ENCODE measurements around the gene LTBP1.
"Not testable (repeated sequence)": the region's sequence is repeated elsewhere in the genome, so short reads cannot be mapped to it uniquely, and the experiment has no call there.

LTBP1 gene

GRCh38 chr2:33433279-33434235 is 486.8 kb downstream of the LTBP1 start:
- intact Hi-C loops (cut with micrococcal nuclease), result no loop called here
- no peaks in the 10 kb centered on the region for H3K36me3 Mint-ChIP-seq (ENCODE audit: low read depth)
- H3K27ac Mint-ChIP-seq, result no peak overlapping the region
- no peaks in the 10 kb centered on the region for H3K4me1 Mint-ChIP-seq (ENCODE audit: low read depth)
- no peak overlapping the region for H3K4me3 Mint-ChIP-seq
- H3K9me3 Mint-ChIP-seq, result no peaks in the 10 kb centered on the region
- peaks cover 2% of the 10 kb centered on the region for H3K27me3 Mint-ChIP-seq

GRCh38 chr2:33435518-33435917 is 488.8 kb downstream of the LTBP1 start:
- no peaks in the 10 kb centered on the region for H3K4me1 Mint-ChIP-seq (ENCODE audit: low read depth)
- H3K4me3 Mint-ChIP-seq, result no peak overlapping the region
- no peaks in the 10 kb centered on the region for H3K9me3 Mint-ChIP-seq
- H3K27me3 Mint-ChIP-seq, result peaks cover 2% of the 10 kb centered on the region
- no peaks in the 10 kb centered on the region for H3K36me3 Mint-ChIP-seq (ENCODE audit: low read depth)
- H3K27ac Mint-ChIP-seq, result no peak overlapping the region
- intact Hi-C loops (cut with micrococcal nuclease), result no loop called here

- no peaks in the 10 kb centered on the region for H3K4me1 Mint-ChIP-seq (ENCODE audit: low read depth)
- peaks cover 2% of the 10 kb centered on the region for H3K27me3 Mint-ChIP-seq
- intact Hi-C loops (cut with micrococcal nuclease), result no loop called here
- no peaks in the 10 kb centered on the region for H3K9me3 Mint-ChIP-seq
- no peak overlapping the region for H3K4me3 Mint-ChIP-seq
- no peaks in the 10 kb centered on the region for H3K36me3 Mint-ChIP-seq (ENCODE audit: low read depth)
- H3K27ac Mint-ChIP-seq, result no peak overlapping the region
These were observed 489.3 kb downstream of the LTBP1 start for GRCh38 chr2:33436083-33436482.

GRCh38 chr2:33437297-33437696 is 490.5 kb downstream of the LTBP1 start:
- no peak overlapping the region for H3K4me3 Mint-ChIP-seq
- H3K9me3 Mint-ChIP-seq, result no peaks in the 10 kb centered on the region
- H3K4me1 Mint-ChIP-seq (ENCODE audit: low read depth), result no peaks in the 10 kb centered on the region
- no peaks in the 10 kb centered on the region for H3K36me3 Mint-ChIP-seq (ENCODE audit: low read depth)
- no peaks in the 10 kb centered on the region for H3K27me3 Mint-ChIP-seq
- intact Hi-C loops (cut with micrococcal nuclease), result no loop called here
- no peak overlapping the region for H3K27ac Mint-ChIP-seq

- H3K36me3 Mint-ChIP-seq (ENCODE audit: low read depth), result no peaks in the 10 kb centered on the region
- intact Hi-C loops (cut with micrococcal nuclease), result no loop called here
- H3K27me3 Mint-ChIP-seq, result no peaks in the 10 kb centered on the region
- H3K4me1 Mint-ChIP-seq (ENCODE audit: low read depth), result no peaks in the 10 kb centered on the region
- no peak overlapping the region for H3K27ac Mint-ChIP-seq
- no peak overlapping the region for H3K4me3 Mint-ChIP-seq
- no peaks in the 10 kb centered on the region for H3K9me3 Mint-ChIP-seq
These were observed 491.1 kb downstream of the LTBP1 start for GRCh38 chr2:33437815-33438214.

- no peak overlapping the region for H3K27ac Mint-ChIP-seq
These were observed 494.6 kb downstream of the LTBP1 start for GRCh38 chr2:33441235-33441810.

GRCh38 chr2:33442052-33442451 is 495.3 kb downstream of the LTBP1 start:
- H3K36me3 Mint-ChIP-seq (ENCODE audit: low read depth); H3K27me3 Mint-ChIP-seq; H3K4me1 Mint-ChIP-seq (ENCODE audit: low read depth): not testable (repeated sequence)

More at GRCh38 chr2:33441235-33441810, 494.6 kb downstream of the LTBP1 start:
- Mint-ChIP-seq H3K36me3 (ENCODE audit: low read depth) (no peaks in the 10 kb centered on the region), H3K4me1 (ENCODE audit: low read depth) (no peaks in the 10 kb centered on the region), H3K9me3 (no peaks in the 10 kb centered on the region), H3K27me3 (no peaks in the 10 kb centered on the region), H3K4me3 (no peak overlapping the region)
- intact Hi-C loops (cut with micrococcal nuclease), result no loop called here

GRCh38 chr2:33442528-33443079 is 495.9 kb downstream of the LTBP1 start:
- H3K36me3 Mint-ChIP-seq (ENCODE audit: low read depth), result no peaks in the 10 kb centered on the region
- intact Hi-C loops (cut with micrococcal nuclease), result no loop called here
- no peak overlapping the region for H3K27ac Mint-ChIP-seq
- peaks cover 2% of the 10 kb centered on the region for H3K4me1 Mint-ChIP-seq (ENCODE audit: low read depth)
- H3K9me3 Mint-ChIP-seq, result no peaks in the 10 kb centered on the region
- H3K4me3 Mint-ChIP-seq, result no peak overlapping the region
- no peaks in the 10 kb centered on the region for H3K27me3 Mint-ChIP-seq

More at GRCh38 chr2:33442052-33442451, 495.3 kb downstream of the LTBP1 start:
- intact Hi-C loops (cut with micrococcal nuclease); H3K9me3 Mint-ChIP-seq; H3K4me3 Mint-ChIP-seq; H3K27ac Mint-ChIP-seq: not testable (repeated sequence)

GRCh38 chr2:33443274-33443829 is 496.6 kb downstream of the LTBP1 start:
- Mint-ChIP-seq H3K9me3 (no peaks in the 10 kb centered on the region), H3K36me3 (ENCODE audit: low read depth) (no peaks in the 10 kb centered on the region), H3K27me3 (no peaks in the 10 kb centered on the region), H3K27ac (no peak overlapping the region), H3K4me3 (no peak overlapping the region), H3K4me1 (ENCODE audit: low read depth) (peaks cover 10% of the 10 kb centered on the region)
- intact Hi-C loops (cut with micrococcal nuclease), result no loop called here

GRCh38 chr2:33444967-33445366 is 498.2 kb downstream of the LTBP1 start:
- H3K27ac Mint-ChIP-seq, result no peak overlapping the region
- H3K27me3 Mint-ChIP-seq, result no peaks in the 10 kb centered on the region
- H3K4me3 Mint-ChIP-seq, result no peak overlapping the region
- no peaks in the 10 kb centered on the region for H3K36me3 Mint-ChIP-seq (ENCODE audit: low read depth)
- intact Hi-C loops (cut with micrococcal nuclease), result no loop called here
- no peaks in the 10 kb centered on the region for H3K9me3 Mint-ChIP-seq
- H3K4me1 Mint-ChIP-seq (ENCODE audit: low read depth), result peaks cover 10% of the 10 kb centered on the region

GRCh38 chr2:33448220-33448899 is 501.6 kb downstream of the LTBP1 start:
- peaks cover 10% of the 10 kb centered on the region for H3K4me1 Mint-ChIP-seq (ENCODE audit: low read depth)
- H3K36me3 Mint-ChIP-seq (ENCODE audit: low read depth), result no peaks in the 10 kb centered on the region
- no peak overlapping the region for H3K4me3 Mint-ChIP-seq
- no peaks in the 10 kb centered on the region for H3K27me3 Mint-ChIP-seq
- no peak overlapping the region for H3K27ac Mint-ChIP-seq
- intact Hi-C loops (cut with micrococcal nuclease), result no loop called here
- H3K9me3 Mint-ChIP-seq, result peaks cover 21% of the 10 kb centered on the region

Measured in dendritic cell treated with granulocyte-macrophage colony-stimulating factor and Interleukin-4, amounts not matched to agents 40 ng/mL and 50 ng/mL, for 4 days (primary cell).